BE2C (cell line): Measurements from ENCODE around the gene GLT6D1.

Experiments used
- DNase-seq: peaks from one replicate; pipeline ENCODE4 v3.0.0-alpha.2; 2020
- H3K27me3 ChIP-seq: fragments of 250-450 bp; sonication (Bioruptor Pico); 2 replicates; pipeline ENCODE4 v1.5.1; 2020; ENCODE audit warnings: mild to moderate bottlenecking
- H3K36me3 ChIP-seq: fragments of 250-450 bp; sonication (Bioruptor Pico); 2 replicates; pipeline ENCODE4 v1.5.1; 2020; ENCODE audit warnings: mild to moderate bottlenecking
- H3K4me1 ChIP-seq: fragments of 250-450 bp; sonication (Bioruptor Pico); 2 replicates; pipeline ENCODE4 v1.5.1; 2020
- H3K4me3 ChIP-seq: 2 replicates; pipeline ENCODE4 v1.5.1; 2011; ENCODE audit warnings: low read depth, low read length
- H3K9me3 ChIP-seq: fragments of 250-450 bp; sonication (Bioruptor Pico); 2 replicates; pipeline ENCODE4 v1.5.1; 2020
- CTCF ChIP-seq: IDR thresholded peaks from 2 replicates; pipeline ENCODE4 v1.5.1; 2012; ENCODE audit warnings: mild to moderate bottlenecking, low read depth, low read length

GLT6D1 gene

GRCh38 chr9:135592625-135593024, 46.7 kb downstream of the GLT6D1 start:
- Histone ChIP-seq H3K27me3 (no peaks in the 10 kb centered on the region), H3K4me3 (no peak overlapping the region), H3K4me1 (no peaks in the 10 kb centered on the region), H3K9me3 (no peaks in the 10 kb centered on the region), H3K36me3 (no peaks in the 10 kb centered on the region)
- peak; percentile 4 for DNase-seq
- TF ChIP-seq CTCF = no peak

- DNase-seq = peak; percentile 53
- no peaks in the 10 kb centered on the region for H3K36me3 ChIP-seq
- H3K4me1 ChIP-seq = no peaks in the 10 kb centered on the region
- no peak for TF ChIP-seq CTCF
- H3K9me3 ChIP-seq = no peaks in the 10 kb centered on the region
- no peaks in the 10 kb centered on the region for H3K27me3 ChIP-seq
- no peak overlapping the region for H3K4me3 ChIP-seq
Observed at GRCh38 chr9:135592331-135592590, 47.1 kb downstream of the GLT6D1 start.

- no peaks in the 10 kb centered on the region for H3K9me3 ChIP-seq
- H3K27me3 ChIP-seq = no peaks in the 10 kb centered on the region
- DNase-seq = peak; percentile 5
- no peaks in the 10 kb centered on the region for H3K4me1 ChIP-seq
- H3K4me3 ChIP-seq = no peak overlapping the region
- no peak for TF ChIP-seq CTCF
- H3K36me3 ChIP-seq = no peaks in the 10 kb centered on the region
Observed at GRCh38 chr9:135591506-135592330, 47.6 kb downstream of the GLT6D1 start.

- no peak for DNase-seq
- TF ChIP-seq CTCF = no peak
- no peak overlapping the region for H3K4me3 ChIP-seq
- no peaks in the 10 kb centered on the region for H3K9me3 ChIP-seq
- no peaks in the 10 kb centered on the region for H3K36me3 ChIP-seq
- no peaks in the 10 kb centered on the region for H3K4me1 ChIP-seq
- H3K27me3 ChIP-seq = no peaks in the 10 kb centered on the region
Observed at GRCh38 chr9:135590486-135591079, 48.8 kb downstream of the GLT6D1 start.

- Histone ChIP-seq H3K27me3 (no peaks in the 10 kb centered on the region), H3K4me1 (peaks cover under 1% of the 10 kb centered on the region; the same call in 1 of the 2 replicates)
- no peak for TF ChIP-seq CTCF
Observed at GRCh38 chr9:135589596-135590485, 49.5 kb downstream of the GLT6D1 start.

More at GRCh38 chr9:135589596-135590485, 49.5 kb downstream of the GLT6D1 start:
- Histone ChIP-seq H3K36me3 (no peaks in the 10 kb centered on the region), H3K9me3 (no peaks in the 10 kb centered on the region), H3K4me3 (no peak overlapping the region)
- no peak for DNase-seq
